OCI-LY3 (cell line): ENCODE results near the gene PTCRA.
"Not testable (repeated sequence)": the region's sequence is repeated elsewhere in the genome, so short reads cannot be mapped to it uniquely, and the experiment has no call there.

ENCODE experiments used
- H2AFZ ChIP-seq: fragments of 200-600, 300-600 bp; shearing (Covaris generic); 2 replicates; pipeline ENCODE4 v1.6.0; 2014; ENCODE audit warnings: antibody characterized with exemption, low read depth, low read length
- H3K27ac ChIP-seq: fragments of 200-600, 300-600 bp; sonication (generic); 2 replicates; pipeline ENCODE4 v1.5.1; 2014; ENCODE audit warnings: mild to moderate bottlenecking, low read length, moderate library complexity, mixed read lengths
- H3K27me3 ChIP-seq: fragments of 200-600, 300-600 bp; sonication (generic); 2 replicates; pipeline ENCODE4 v1.6.1; 2014; ENCODE audit warnings: low read depth, low read length, mixed read lengths
- H3K36me3 ChIP-seq: fragments of 200-600, 300-600 bp; sonication (generic); replicated peaks from 2 replicates; pipeline ENCODE3; 2014; ENCODE audit warnings: low read depth, low read length, mixed read lengths
- H3K4me1 ChIP-seq: fragments of 300-600, 200-600 bp; sonication (generic); 2 replicates; pipeline ENCODE4 v1.6.1; 2014; ENCODE audit warnings: low read length, mixed read lengths
- H3K4me2 ChIP-seq: fragments of 200-600, 300-600 bp; sonication (generic); 2 replicates; pipeline ENCODE4 v1.6.1; 2014; ENCODE audit warnings: low read length, mixed read lengths
- H3K4me3 ChIP-seq: fragments of 300-600, 200-600 bp; sonication (generic); 2 replicates; pipeline ENCODE4 v1.5.1; 2014; ENCODE audit warnings: antibody characterized with exemption, mild to moderate bottlenecking, low read length, moderate library complexity
- H3K79me2 ChIP-seq: fragments of 300-600, 200-600 bp; shearing (Covaris generic); 2 replicates; pipeline ENCODE4 v1.6.1; 2014; ENCODE audit warnings: mild to moderate bottlenecking, low read length, mixed read lengths
- H3K9ac ChIP-seq: fragments of 300-600, 200-600 bp; shearing (Covaris generic); 2 replicates; pipeline ENCODE4 v1.6.0; 2014; ENCODE audit warnings: mild to moderate bottlenecking, low read length, moderate library complexity
- H3K9me3 ChIP-seq: fragments of 200-600, 300-600 bp; shearing (Covaris generic); 2 replicates; pipeline ENCODE4 v1.6.1; 2014; ENCODE audit warnings: low read length, mixed read lengths; ENCODE audit not compliant: insufficient read depth
- H4K20me1 ChIP-seq: fragments of 200-600, 300-600 bp; sonication (generic); 2 replicates; pipeline ENCODE4 v1.6.1; 2016; ENCODE audit warnings: low read length, mixed read lengths; ENCODE audit not compliant: insufficient read depth
- EZH2phosphoT487 ChIP-seq: fragments of 200-600 bp; shearing (Covaris generic); IDR thresholded peaks from 2 replicates; pipeline ENCODE4 v1.6.1; 2018; ENCODE audit warnings: antibody characterized with exemption, mixed run types, low read depth
- TF ChIP-seq, protein P1 (sequence below): fragments of 200-600, 300-600 bp; sonication (generic); IDR thresholded peaks from 2 replicates; pipeline ENCODE4 v1.5.1; 2014; ENCODE audit warnings: antibody characterized with exemption, low read length, low read depth

PTCRA gene

DNA sequence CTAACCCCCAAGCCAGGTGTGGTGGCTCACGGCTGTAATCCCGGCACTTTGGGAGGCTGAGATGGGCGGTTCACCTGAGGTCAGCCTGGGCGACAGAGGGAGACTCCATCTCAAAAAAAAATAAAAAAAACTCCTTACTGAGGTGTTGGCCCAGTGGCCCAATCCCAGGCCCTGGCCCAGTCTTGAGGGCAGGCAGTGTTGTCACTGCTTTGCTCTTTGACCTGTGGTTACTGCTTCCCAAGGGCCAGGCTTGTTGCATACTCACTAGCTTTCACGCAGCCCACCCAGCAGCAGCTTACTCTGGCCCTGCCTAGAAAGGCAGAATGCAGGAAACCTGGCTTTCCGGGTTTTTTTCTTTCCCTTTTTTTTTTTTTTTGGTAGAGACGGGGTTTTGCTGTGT is 26.6 kb downstream of the PTCRA start:
- H3K36me3 ChIP-seq, result peaks cover 58% of the 10 kb centered on the region
- H3K4me2 ChIP-seq, result no peak overlapping the region
- H3K4me1 ChIP-seq, result no peaks in the 10 kb centered on the region
- peaks cover 21% of the 10 kb centered on the region for H3K79me2 ChIP-seq
- no peaks in the 10 kb centered on the region for H3K27me3 ChIP-seq
- peaks cover 24% of the 10 kb centered on the region for H4K20me1 ChIP-seq
- H2AFZ ChIP-seq, result no peak overlapping the region
- no peaks in the 10 kb centered on the region for H3K9me3 ChIP-seq
- no peak overlapping the region for H3K27ac ChIP-seq
- TF ChIP-seq, protein P1, sequence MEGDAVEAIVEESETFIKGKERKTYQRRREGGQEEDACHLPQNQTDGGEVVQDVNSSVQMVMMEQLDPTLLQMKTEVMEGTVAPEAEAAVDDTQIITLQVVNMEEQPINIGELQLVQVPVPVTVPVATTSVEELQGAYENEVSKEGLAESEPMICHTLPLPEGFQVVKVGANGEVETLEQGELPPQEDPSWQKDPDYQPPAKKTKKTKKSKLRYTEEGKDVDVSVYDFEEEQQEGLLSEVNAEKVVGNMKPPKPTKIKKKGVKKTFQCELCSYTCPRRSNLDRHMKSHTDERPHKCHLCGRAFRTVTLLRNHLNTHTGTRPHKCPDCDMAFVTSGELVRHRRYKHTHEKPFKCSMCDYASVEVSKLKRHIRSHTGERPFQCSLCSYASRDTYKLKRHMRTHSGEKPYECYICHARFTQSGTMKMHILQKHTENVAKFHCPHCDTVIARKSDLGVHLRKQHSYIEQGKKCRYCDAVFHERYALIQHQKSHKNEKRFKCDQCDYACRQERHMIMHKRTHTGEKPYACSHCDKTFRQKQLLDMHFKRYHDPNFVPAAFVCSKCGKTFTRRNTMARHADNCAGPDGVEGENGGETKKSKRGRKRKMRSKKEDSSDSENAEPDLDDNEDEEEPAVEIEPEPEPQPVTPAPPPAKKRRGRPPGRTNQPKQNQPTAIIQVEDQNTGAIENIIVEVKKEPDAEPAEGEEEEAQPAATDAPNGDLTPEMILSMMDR, result no peak
- TF ChIP-seq EZH2phosphoT487, result no peak
- no peak overlapping the region for H3K4me3 ChIP-seq
- H3K9ac ChIP-seq, result no peak overlapping the region

DNA sequence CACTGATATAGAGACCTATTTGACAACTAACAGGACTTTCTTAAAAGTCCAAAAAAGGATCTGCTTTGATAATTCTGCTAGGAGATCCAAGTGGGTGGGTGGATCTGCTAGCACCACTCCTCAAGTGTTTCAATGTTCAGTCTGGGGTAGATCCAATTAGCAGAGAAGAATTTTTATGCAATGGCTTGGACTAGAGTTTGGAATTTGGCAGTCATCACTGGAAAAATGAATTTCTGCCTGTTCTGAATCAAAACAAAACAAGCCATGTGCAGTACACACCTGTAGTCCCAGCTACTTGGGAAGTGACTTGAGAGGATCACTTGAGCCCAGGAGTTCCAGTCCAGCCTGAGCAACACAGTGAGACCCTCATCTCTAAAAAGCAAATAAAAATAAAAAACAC is 32.1 kb downstream of the PTCRA start:
- Histone ChIP-seq H3K27ac (no peak overlapping the region), H4K20me1 (no peaks in the 10 kb centered on the region), H3K4me3 (no peak overlapping the region), H3K4me2 (no peak overlapping the region), H3K9ac (no peak overlapping the region), H2AFZ (no peak overlapping the region), H3K79me2 (no peaks in the 10 kb centered on the region), H3K9me3 (no peaks in the 10 kb centered on the region), H3K36me3 (peaks cover 15% of the 10 kb centered on the region), H3K4me1 (no peaks in the 10 kb centered on the region), H3K27me3 (no peaks in the 10 kb centered on the region)
- TF ChIP-seq EZH2phosphoT487, result no peak
- TF ChIP-seq, protein P1, result no peak

DNA sequence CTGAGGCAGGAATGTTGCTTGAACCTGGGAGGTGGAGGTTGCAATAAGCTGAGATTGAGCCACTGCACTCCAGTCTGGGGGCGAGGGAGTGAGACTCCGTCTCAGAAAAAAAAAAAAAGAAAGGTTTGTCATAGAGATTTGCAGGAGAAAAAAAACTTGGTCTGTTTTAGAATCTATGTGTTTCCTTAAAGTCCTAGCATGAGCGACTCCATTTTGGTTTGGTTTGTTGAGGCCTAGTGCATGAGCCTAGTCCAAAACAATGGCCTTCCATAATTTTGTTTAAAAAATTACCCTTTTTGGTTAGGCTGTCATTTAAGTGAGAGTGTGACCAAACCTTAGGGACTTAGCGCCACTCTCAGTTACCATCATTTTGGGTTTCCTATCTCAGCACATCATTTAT is 36.5 kb downstream of the PTCRA start:
- no peak overlapping the region for H2AFZ ChIP-seq
- no peaks in the 10 kb centered on the region for H3K79me2 ChIP-seq
- H3K9me3 ChIP-seq, result no peaks in the 10 kb centered on the region
- TF ChIP-seq EZH2phosphoT487, result no peak
- TF ChIP-seq, protein P1, result no peak
- no peak overlapping the region for H3K9ac ChIP-seq
- H3K4me2 ChIP-seq, result no peak overlapping the region
- H3K36me3 ChIP-seq, result no peaks in the 10 kb centered on the region
- no peak overlapping the region for H3K4me3 ChIP-seq
- H3K4me1 ChIP-seq, result no peaks in the 10 kb centered on the region
- H4K20me1 ChIP-seq, result no peaks in the 10 kb centered on the region
- no peaks in the 10 kb centered on the region for H3K27me3 ChIP-seq
- H3K27ac ChIP-seq, result no peak overlapping the region

DNA sequence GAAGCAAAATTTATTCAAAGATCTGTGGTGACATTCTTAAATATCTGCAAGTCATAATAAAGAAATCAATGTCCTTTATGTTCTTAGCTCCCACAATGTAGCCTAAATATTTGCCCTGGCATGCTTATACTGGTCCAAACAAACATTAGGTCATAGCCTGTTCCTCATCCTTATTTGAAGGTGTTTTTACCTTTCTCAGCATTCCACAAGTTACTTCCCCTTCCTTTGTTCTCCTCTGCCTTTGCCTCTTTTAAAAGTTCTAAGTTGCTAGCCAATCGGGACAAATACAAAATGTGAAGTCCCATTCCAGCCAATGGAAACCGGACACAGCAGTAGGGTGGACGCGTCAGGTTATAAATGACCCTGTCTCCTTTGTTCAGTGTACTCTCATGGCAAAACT is 38.6 kb downstream of the PTCRA start:
- not testable (repeated sequence) for H3K27me3 ChIP-seq, H3K36me3 ChIP-seq, H3K27ac ChIP-seq, H4K20me1 ChIP-seq, H3K9ac ChIP-seq, H2AFZ ChIP-seq, H3K9me3 ChIP-seq, H3K4me2 ChIP-seq, H3K4me3 ChIP-seq, H3K4me1 ChIP-seq, H3K79me2 ChIP-seq

DNA sequence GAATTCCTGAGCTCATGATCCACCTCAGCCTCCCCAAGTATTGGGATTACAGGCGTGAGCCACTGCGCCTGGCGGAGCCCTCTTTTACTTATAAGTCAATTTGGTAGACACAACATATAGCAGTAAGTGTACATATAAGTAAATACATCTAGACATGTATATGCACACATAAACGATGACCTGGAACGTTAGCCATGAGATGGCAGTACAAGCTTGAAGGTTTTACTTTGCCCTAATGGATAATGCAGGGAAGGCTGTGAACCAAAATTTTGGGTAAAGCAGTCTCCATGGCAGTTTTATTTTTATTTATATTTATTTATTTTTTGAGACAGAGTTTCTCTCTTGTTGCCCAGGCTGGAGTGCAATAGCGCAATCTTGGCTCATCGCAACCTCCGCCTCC is 42.3 kb downstream of the PTCRA start:
- Histone ChIP-seq H2AFZ (no peak overlapping the region), H3K79me2 (no peaks in the 10 kb centered on the region), H3K9me3 (no peaks in the 10 kb centered on the region), H4K20me1 (no peaks in the 10 kb centered on the region), H3K9ac (no peak overlapping the region), H3K27ac (no peak overlapping the region), H3K27me3 (no peaks in the 10 kb centered on the region), H3K4me3 (no peak overlapping the region), H3K4me1 (no peaks in the 10 kb centered on the region), H3K36me3 (no peaks in the 10 kb centered on the region), H3K4me2 (no peak overlapping the region)
- TF ChIP-seq EZH2phosphoT487, result no peak
- TF ChIP-seq, protein P1, result no peak
